Heart left ventricle (tissue), 13 donors: ENCODE data around the gene MAD2L2.

Experiments
- CTCF ChIP-seq, 12 donors: fragments of 200-600 bp; sonication (generic) in 4 of 12; IDR thresholded peaks; one replicate each; pipeline versions ENCODE4 v1.5.0 to v1.8.0; 2018 to 2022; ENCODE audit warnings: antibody characterized with exemption in 12 of 12, mild to moderate bottlenecking in 5 of 12
- POLR2A ChIP-seq, 2 donors: fragments of 450-650 bp; IDR thresholded peaks; one replicate each; pipeline ENCODE4 v1.6.1; 2017; ENCODE audit warnings: antibody characterized with exemption in 2 of 2, mild to moderate bottlenecking in 2 of 2, moderate library complexity in 2 of 2
- donor health status: ischemic (EF 13 %, LVEDD 7.1; RV severe dilation, severe dysfunction).
- donor health status: DM: no; HTN: yes; CAD: no.
- donor health status: DM: no; HTN: no; CAD: no.
- donor health status: ischemic (EF 25% LVEDD 6.9; RV normal size, moderate dysfunction).
- donor health status: ischemic (EF 25% LVEDD 5.7; RV mildly dilated, moderate dysfunction).
- donor health status: ischemic (EF 35%, LVEDD 5.7; RV mildly dilated, moderate dysfunction).
- donor health status: nonischemic (EF 11% LVEDD 7.7; RV severe dilation, severe dysfunction).
- donor health status: DM: yes; HTN: yes; CAD: no.
- donor health status: PGD.
- donor health status: ischemic (EF 29% LVEDD 5.4; RV normal size, mild dysfunction).
- donor health status: nonischemic (EF 23%, LVEDD 6.1; RV moderate dilation, normal function).

- TF ChIP-seq CTCF (IDR thresholded peaks at IDR 0.05) (no peak), POLR2A (IDR thresholded peaks at IDR 0.05) (no peak)
Observed at GRCh38 chr1:11690397-11691301, 9.7 kb upstream of the MAD2L2 start.
